ENCODE data around the gene THADA.

DNA sequence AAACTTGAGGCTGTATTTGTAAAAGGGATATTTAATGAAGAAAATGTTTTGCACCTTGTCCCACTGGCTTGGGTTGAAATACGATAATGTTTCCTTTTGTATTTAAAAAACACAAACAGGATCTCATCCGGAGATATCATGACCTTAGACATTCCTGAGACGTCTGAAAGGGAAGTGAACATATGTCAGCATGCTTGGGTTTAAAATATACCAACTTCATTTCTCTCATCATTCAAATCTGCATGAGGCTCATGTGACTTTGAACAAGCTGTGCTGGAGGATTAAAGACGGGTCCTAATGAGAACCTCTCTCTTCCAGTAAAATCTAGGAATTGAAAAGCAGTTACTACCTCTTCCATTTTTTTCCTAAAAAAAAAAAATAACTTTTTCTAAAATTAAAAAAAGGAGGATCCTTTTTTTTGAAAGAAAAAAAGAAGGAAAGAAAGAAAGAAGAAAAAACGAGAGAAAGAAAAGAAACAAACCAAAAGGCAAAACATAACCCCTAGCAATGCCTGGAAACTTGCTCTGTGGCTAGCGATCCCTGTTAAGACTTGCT lies 262.7 kb downstream of the THADA start:
- TF ChIP-seq, protein P1, sequence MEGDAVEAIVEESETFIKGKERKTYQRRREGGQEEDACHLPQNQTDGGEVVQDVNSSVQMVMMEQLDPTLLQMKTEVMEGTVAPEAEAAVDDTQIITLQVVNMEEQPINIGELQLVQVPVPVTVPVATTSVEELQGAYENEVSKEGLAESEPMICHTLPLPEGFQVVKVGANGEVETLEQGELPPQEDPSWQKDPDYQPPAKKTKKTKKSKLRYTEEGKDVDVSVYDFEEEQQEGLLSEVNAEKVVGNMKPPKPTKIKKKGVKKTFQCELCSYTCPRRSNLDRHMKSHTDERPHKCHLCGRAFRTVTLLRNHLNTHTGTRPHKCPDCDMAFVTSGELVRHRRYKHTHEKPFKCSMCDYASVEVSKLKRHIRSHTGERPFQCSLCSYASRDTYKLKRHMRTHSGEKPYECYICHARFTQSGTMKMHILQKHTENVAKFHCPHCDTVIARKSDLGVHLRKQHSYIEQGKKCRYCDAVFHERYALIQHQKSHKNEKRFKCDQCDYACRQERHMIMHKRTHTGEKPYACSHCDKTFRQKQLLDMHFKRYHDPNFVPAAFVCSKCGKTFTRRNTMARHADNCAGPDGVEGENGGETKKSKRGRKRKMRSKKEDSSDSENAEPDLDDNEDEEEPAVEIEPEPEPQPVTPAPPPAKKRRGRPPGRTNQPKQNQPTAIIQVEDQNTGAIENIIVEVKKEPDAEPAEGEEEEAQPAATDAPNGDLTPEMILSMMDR (IDR thresholded peaks at IDR 0.05; ENCODE audit: insufficient read depth, low read length, poor library complexity, severe bottlenecking) = no peak
- TF ChIP-seq EZH2phosphoT487 (conservative IDR thresholded peaks at IDR 0.05; ENCODE audit: low read length) = no peak
